GM23338 (cell line): ENCODE results near the gene UBN2. TPM values are rescaled to one million over a fixed set of nuclear protein-coding genes. Genes with fewer than 3 reads are reported as not detected.

Experiments used
- ATAC-seq: fragments of 200-7000 bp; cut with Tn5 transposase; 3 replicates; pipeline ENCODE4 v1.9.1; 2020
- DNase-seq: peaks from one replicate; pipeline ENCODE4 v3.0.0-alpha.2; 2015; ENCODE audit warnings: low spot score
- H2AFZ ChIP-seq: fragments of 200-600 bp; sonication (generic); 2 replicates; pipeline ENCODE4 v1.8.0; 2016; ENCODE audit warnings: antibody characterized with exemption, mild to moderate bottlenecking, moderate library complexity
- H3F3A ChIP-seq: fragments of 200-600 bp; sonication (generic); replicated peaks from 2 replicates; pipeline ENCODE4 v1.8.0; 2017; ENCODE audit warnings: antibody characterized with exemption, mixed run types, low read depth
- H3K27ac ChIP-seq: fragments of 200-600 bp; sonication (generic); 2 replicates; pipeline ENCODE4 v1.6.1; 2016; ENCODE audit warnings: low read depth
- H3K27me3 ChIP-seq: fragments of 200-600 bp; sonication (generic); 2 replicates; pipeline ENCODE4 v1.8.0; 2016; ENCODE audit warnings: mild to moderate bottlenecking, mixed run types, moderate library complexity; ENCODE audit not compliant: insufficient read depth
- H3K36me3 ChIP-seq: fragments of 200-600 bp; sonication (generic); 2 replicates; pipeline ENCODE4 v1.8.0; 2016; ENCODE audit warnings: mild to moderate bottlenecking; ENCODE audit not compliant: insufficient read depth
- H3K4me1 ChIP-seq: fragments of 200-600 bp; sonication (generic); 2 replicates; pipeline ENCODE4 v1.8.0; 2016; ENCODE audit warnings: mild to moderate bottlenecking, moderate library complexity; ENCODE audit not compliant: insufficient read depth
- H3K4me2 ChIP-seq: fragments of 200-600 bp; sonication (generic); 2 replicates; pipeline ENCODE4 v1.7.1; 2017; ENCODE audit warnings: mixed run types
- H3K4me3 ChIP-seq: fragments of 200-600 bp; sonication (generic); 2 replicates; pipeline ENCODE4 v1.6.1; 2016; ENCODE audit warnings: mixed run types
- H3K79me2 ChIP-seq: fragments of 200-600 bp; sonication (generic); replicated peaks from 2 replicates; pipeline ENCODE4 v1.8.0; 2017; ENCODE audit warnings: mild to moderate bottlenecking; ENCODE audit not compliant: insufficient read depth
- H3K9me2 ChIP-seq: fragments of 200-600 bp; sonication (generic); 2 replicates; pipeline ENCODE4 v1.8.0; 2017; ENCODE audit not compliant: insufficient read depth
- H4K20me1 ChIP-seq: fragments of 200-600 bp; sonication (generic); replicated peaks from 2 replicates; pipeline ENCODE4 v1.8.0; 2017; ENCODE audit warnings: mild to moderate bottlenecking; ENCODE audit not compliant: insufficient read depth
- H3K27ac Mint-ChIP-seq: 2 replicates; pipeline ENCODE4 v1.8.0; 2020; ENCODE audit warnings: inconsistent platforms, mild to moderate bottlenecking, moderate library complexity, mixed read lengths
- H3K27me3 Mint-ChIP-seq: 3 replicates; pipeline ENCODE4 v1.8.0; 2022; ENCODE audit warnings: low read depth, mild to moderate bottlenecking, moderate library complexity, mixed read lengths, inconsistent platforms; ENCODE audit not compliant: insufficient read depth, poor library complexity
- H3K36me3 Mint-ChIP-seq: 3 replicates; pipeline ENCODE4 v1.8.0; 2021; ENCODE audit warnings: low read depth, mild to moderate bottlenecking, inconsistent platforms, moderate library complexity, mixed read lengths
- H3K4me1 Mint-ChIP-seq: 3 replicates; pipeline ENCODE4 v1.8.0; 2020; ENCODE audit warnings: mild to moderate bottlenecking, inconsistent platforms, mixed read lengths
- H3K4me3 Mint-ChIP-seq: 3 replicates; pipeline ENCODE4 v1.8.0; 2021; ENCODE audit warnings: moderate library complexity, mild to moderate bottlenecking, inconsistent platforms, mixed read lengths
- H3K9me3 Mint-ChIP-seq: 3 replicates; pipeline ENCODE4 v1.8.0; 2020; ENCODE audit warnings: moderate library complexity, mild to moderate bottlenecking, inconsistent platforms, mixed read lengths
- CREB1 ChIP-seq: fragments of 250-450 bp; sonication (Bioruptor Pico); IDR thresholded peaks from 2 replicates; pipeline ENCODE4 v1.5.0; 2020; ENCODE audit warnings: low read depth, mild to moderate bottlenecking, moderate library complexity
- CTCF ChIP-seq, 2 experiments: fragments of 200-600 bp in 1 of 2; sonication (generic) in 1 of 2; conservative IDR thresholded peaks; 2 replicates each; pipeline versions ENCODE4 v1.5.1 to v1.6.1; 2016 to 2017; ENCODE audit warnings: antibody characterized with exemption in 2 of 2, low read depth in 2 of 2, mild to moderate bottlenecking in 2 of 2, moderate library complexity in 1 of 2
- ETS1 ChIP-seq: IDR thresholded peaks from 2 replicates; pipeline ENCODE4 v1.6.1; 2016; ENCODE audit warnings: antibody characterized with exemption
- EZH2 ChIP-seq: fragments of 200-600 bp; sonication (generic); IDR thresholded peaks from one replicate; pipeline ENCODE4 v1.8.0; 2017; ENCODE audit warnings: antibody characterized with exemption, mild to moderate bottlenecking, low read depth; ENCODE audit not compliant: unreplicated experiment
- EZH2phosphoT487 ChIP-seq: fragments of 200-600 bp; sonication (generic); IDR thresholded peaks from one replicate; pipeline ENCODE4 v1.8.1; 2018; ENCODE audit warnings: antibody characterized with exemption; ENCODE audit not compliant: unreplicated experiment
- JUNB ChIP-seq: IDR thresholded peaks from one replicate; pipeline ENCODE4 v1.6.1; 2016; ENCODE audit warnings: antibody characterized with exemption; ENCODE audit not compliant: unreplicated experiment
- STAT1 ChIP-seq: IDR thresholded peaks from one replicate; pipeline ENCODE4 v1.6.1; 2016; ENCODE audit warnings: antibody characterized with exemption; ENCODE audit not compliant: unreplicated experiment
- ZNF114 ChIP-seq: fragments of 250-450 bp; sonication (Bioruptor Pico); IDR thresholded peaks from 2 replicates; pipeline ENCODE4 v1.5.0; 2020; ENCODE audit warnings: mild to moderate bottlenecking, moderate library complexity
- ZNF331 ChIP-seq: fragments of 250-450 bp; sonication (Bioruptor Pico); IDR thresholded peaks from 2 replicates; pipeline ENCODE4 v1.5.0; 2020; ENCODE audit warnings: low read depth, mild to moderate bottlenecking, moderate library complexity
- ZNF462 ChIP-seq: fragments of 250-450 bp; sonication (Bioruptor Pico); IDR thresholded peaks from 2 replicates; pipeline ENCODE4 v1.5.0; 2020; ENCODE audit warnings: mild to moderate bottlenecking, moderate library complexity
- polyA plus RNA-seq: library from polyadenylated mRNA; unstranded; fragments of >200 nt; fragmentation: Nextera tagmentation; extraction: Ambion mirVana; gene quantifications from 2 replicates; pipeline ENCODE4 v1.2.1, GENCODE V29; 2016
- total RNA-seq: library from RNA; depleted of rRNA; stranded (reverse); fragments of >200 nt; shearing (Covaris generic); gene quantifications from 2 replicates; pipeline ENCODE4 v1.2.3, GENCODE V29; 2014

Gene UBN2
- total and polyA plus RNA-seq, 2 experiments from 2014 or later = 18.5 to 26.6 TPM

- TF ChIP-seq ZNF462 (CRISPR knock-in tag) (no peak), STAT1 (no peak)
These were observed 18.3 kb downstream of the UBN2 start (continued) for GRCh38 chr7:139249179-139249810.

GRCh38 chr7:139252451-139252850, 21.4 kb downstream of the UBN2 start:
- H3K27ac ChIP-seq = no peak overlapping the region
- H3K4me3 Mint-ChIP-seq = no peak overlapping the region
- no peak for DNase-seq
- H3K27me3 Mint-ChIP-seq = no peaks in the 10 kb centered on the region
- no peak overlapping the region for H2AFZ ChIP-seq
- H3K4me3 ChIP-seq = no peak overlapping the region
- H3K27ac Mint-ChIP-seq = no peak overlapping the region
- H4K20me1 ChIP-seq = peaks cover 5% of the 10 kb centered on the region; the same call in 1 of the 2 replicates
- peaks cover 28% of the 10 kb centered on the region for H3K36me3 Mint-ChIP-seq
- no peaks in the 10 kb centered on the region for H3K4me1 Mint-ChIP-seq
- H3F3A ChIP-seq = no peaks in the 10 kb centered on the region
- no peaks in the 10 kb centered on the region for H3K27me3 ChIP-seq
- no peaks in the 10 kb centered on the region for H3K9me2 ChIP-seq
- H3K9me3 Mint-ChIP-seq = no peaks in the 10 kb centered on the region
- H3K4me2 ChIP-seq = no peak overlapping the region
- ATAC-seq = no peak
- H3K79me2 ChIP-seq = peaks cover 9% of the 10 kb centered on the region; the same call in 1 of the 2 replicates
- peaks cover 30% of the 10 kb centered on the region; the same call in 1 of the 2 replicates for H3K36me3 ChIP-seq
- H3K4me1 ChIP-seq = no peaks in the 10 kb centered on the region
- TF ChIP-seq JUNB = no peak
- TF ChIP-seq CTCF (conservative IDR thresholded peaks at IDR 0.05; ENCODE audit: low read depth in 2 of 2) = no peak
- no peak for TF ChIP-seq CREB1
- TF ChIP-seq EZH2 = no peak
- no peak for TF ChIP-seq ZNF114 (CRISPR knock-in tag)
- no peak for TF ChIP-seq EZH2phosphoT487
- no peak for TF ChIP-seq STAT1
- no peak for TF ChIP-seq ZNF331 (CRISPR knock-in tag)
- no peak for TF ChIP-seq ETS1
